ENCODE data around the gene SPATA12. TPM values are rescaled to one million over a fixed set of nuclear protein-coding genes. Genes with fewer than 3 reads are reported as not detected.

Gene SPATA12
- total RNA-seq, 4 donors from 2014 or later = not detected

DNA sequence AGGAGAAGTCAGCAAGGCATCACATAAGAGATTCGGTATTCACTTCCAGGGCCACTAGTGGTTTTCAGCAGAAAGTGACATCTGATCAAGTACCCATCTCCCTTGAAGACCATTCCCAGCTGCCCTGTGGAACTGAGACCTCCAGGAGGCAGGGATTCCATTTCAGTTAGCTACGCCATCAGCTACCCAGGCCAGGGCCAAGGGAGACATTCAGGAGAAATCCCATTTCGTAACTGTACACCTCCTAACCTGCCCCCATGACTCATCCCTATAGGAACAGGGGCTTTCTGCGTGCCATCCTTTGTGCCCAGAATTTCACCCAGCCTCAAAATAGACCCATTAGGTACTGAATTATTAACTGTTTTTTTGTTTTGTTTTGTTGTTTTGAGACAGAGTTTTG is 24.7 kb downstream of the SPATA12 start:
- TF ChIP-seq, protein P1, sequence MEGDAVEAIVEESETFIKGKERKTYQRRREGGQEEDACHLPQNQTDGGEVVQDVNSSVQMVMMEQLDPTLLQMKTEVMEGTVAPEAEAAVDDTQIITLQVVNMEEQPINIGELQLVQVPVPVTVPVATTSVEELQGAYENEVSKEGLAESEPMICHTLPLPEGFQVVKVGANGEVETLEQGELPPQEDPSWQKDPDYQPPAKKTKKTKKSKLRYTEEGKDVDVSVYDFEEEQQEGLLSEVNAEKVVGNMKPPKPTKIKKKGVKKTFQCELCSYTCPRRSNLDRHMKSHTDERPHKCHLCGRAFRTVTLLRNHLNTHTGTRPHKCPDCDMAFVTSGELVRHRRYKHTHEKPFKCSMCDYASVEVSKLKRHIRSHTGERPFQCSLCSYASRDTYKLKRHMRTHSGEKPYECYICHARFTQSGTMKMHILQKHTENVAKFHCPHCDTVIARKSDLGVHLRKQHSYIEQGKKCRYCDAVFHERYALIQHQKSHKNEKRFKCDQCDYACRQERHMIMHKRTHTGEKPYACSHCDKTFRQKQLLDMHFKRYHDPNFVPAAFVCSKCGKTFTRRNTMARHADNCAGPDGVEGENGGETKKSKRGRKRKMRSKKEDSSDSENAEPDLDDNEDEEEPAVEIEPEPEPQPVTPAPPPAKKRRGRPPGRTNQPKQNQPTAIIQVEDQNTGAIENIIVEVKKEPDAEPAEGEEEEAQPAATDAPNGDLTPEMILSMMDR (IDR thresholded peaks at IDR 0.05) = no peak
- no peak for TF ChIP-seq POLR2A (IDR thresholded peaks at IDR 0.05)
- intact Hi-C loops (cut with DNase I; ENCODE audit: low total_unique reads) = no loop called here
- DNase-seq (ENCODE audit: low spot score in 2 of 2) = no peak
- WGBS, 2 donors = 88 to 90% methylated on average over 4 of the region's 4 CpGs
- H3K4me3 ChIP-seq (ENCODE audit: low read depth, poor library complexity, severe bottlenecking) = no peak overlapping the region

DNA sequence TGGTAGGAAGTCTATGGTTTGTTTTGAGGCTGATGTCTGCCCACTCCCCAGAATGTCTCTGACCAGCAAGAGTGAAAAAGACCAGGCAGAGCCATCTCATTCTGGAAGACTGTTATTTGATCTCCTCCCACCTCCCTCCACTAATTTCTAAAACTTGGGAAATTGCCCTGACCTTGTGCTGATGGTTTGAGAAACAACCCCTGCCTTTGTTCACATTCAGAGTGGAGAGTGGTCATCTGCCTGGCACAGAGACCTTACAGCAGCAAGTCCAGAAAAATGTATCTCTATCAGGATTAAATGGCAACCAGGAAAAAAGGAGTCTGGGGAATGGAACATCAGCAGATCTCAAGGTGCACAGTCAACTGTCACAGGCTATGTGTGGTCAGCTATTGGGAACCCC is 25.7 kb downstream of the SPATA12 start:
- DNase-seq (ENCODE audit: low spot score in 2 of 2) = no peak
- no peak overlapping the region for H3K4me3 ChIP-seq (ENCODE audit: low read depth, poor library complexity, severe bottlenecking)
- intact Hi-C loops (cut with DNase I; ENCODE audit: low total_unique reads) = no loop called here
- TF ChIP-seq, protein P1 (IDR thresholded peaks at IDR 0.05) = no peak
- no peak for TF ChIP-seq POLR2A (IDR thresholded peaks at IDR 0.05)

DNA sequence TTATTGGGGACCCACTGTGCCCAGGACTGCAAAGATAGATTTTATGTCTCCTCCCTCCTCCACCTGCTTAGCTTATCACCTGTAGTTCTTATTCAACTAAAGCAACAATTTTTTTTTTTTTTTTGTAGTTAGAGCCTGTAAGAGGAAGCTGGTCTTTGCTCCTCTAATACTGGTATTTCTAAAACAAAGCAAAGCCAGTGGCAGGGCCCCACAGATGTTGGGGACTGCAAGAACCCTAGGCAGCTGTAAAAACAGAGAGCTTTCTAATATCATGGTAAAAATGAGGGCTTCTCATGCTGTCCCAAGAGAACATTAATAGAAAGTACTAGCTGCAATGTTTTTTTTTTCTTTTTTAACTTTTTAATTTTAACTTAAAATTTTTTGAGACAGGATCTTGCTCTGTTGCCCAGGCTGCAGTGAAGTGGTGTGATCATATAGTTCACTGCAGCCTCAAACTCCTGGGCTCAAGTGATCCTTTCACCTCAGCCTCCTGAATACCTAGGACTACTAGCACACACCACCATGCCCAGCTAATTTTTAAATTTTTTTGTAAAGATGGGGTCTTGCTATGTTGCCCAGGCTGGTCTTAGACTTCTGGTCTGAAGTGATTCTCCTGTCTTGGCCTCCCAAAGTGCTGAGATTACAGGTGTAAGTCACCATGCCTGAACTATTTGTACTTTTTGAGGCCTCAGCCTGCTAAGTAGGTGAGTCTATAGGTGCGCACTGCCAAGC is 27.1 kb downstream of the SPATA12 start:
- WGBS, 2 donors = 100% methylated on average over 1 of the region's 1 CpG
- TF ChIP-seq, protein P1 (IDR thresholded peaks at IDR 0.05) = no peak
- TF ChIP-seq POLR2A (IDR thresholded peaks at IDR 0.05) = no peak

DNA sequence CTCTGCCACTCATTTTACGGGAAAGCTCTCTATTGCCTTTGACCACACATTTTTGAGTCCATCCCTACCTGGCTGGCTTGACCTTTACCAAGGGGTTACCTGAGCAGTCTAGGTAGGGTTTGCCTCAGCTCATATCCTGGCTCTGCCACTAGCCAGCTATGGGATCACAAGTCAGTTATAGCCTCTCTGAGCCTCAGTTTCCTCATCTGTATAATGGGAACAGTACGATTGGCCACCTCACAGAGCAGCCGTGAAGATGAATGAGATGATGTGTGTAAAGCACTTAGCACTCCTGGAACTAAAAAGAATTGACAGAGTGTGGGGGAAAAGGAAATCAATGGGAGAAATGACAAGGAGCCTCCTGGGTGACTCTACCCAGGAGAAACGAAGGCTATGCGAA is 28.0 kb downstream of the SPATA12 start:
- WGBS, 2 donors = 94 to 95% methylated on average over 5 of the region's 5 CpGs

More for the DNA sequence above, 27.1 kb downstream of the SPATA12 start:
- no peak for DNase-seq (ENCODE audit: low spot score in 2 of 2)
- H3K4me3 ChIP-seq (ENCODE audit: low read depth, poor library complexity, severe bottlenecking) = no peak overlapping the region
- intact Hi-C loops (cut with DNase I; ENCODE audit: low total_unique reads) = no loop called here

DNA sequence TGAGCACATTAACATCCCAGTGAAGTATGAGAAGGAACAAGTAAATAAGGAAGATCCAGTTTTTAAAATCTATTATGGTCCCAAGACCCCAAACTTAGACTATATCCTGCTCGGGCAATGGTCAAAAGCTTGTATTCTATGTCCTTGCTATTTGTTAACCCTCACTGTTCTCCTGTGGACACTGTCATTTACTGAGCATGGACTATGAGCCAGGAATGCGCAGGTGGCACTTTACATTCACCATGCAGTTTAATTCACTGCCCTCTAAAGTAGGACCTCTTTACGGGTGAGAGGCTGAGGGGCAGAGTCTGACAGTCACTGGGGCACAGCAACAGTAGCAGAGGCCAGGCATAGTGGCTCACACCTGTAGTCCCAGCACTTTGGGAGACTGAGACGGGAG is 28.6 kb downstream of the SPATA12 start:
- no peak for DNase-seq (ENCODE audit: low spot score in 2 of 2)
- TF ChIP-seq, protein P1 (IDR thresholded peaks at IDR 0.05) = no peak
- no peak for TF ChIP-seq POLR2A (IDR thresholded peaks at IDR 0.05)
- intact Hi-C loops (cut with DNase I; ENCODE audit: low total_unique reads) = no loop called here
- H3K4me3 ChIP-seq (ENCODE audit: low read depth, poor library complexity, severe bottlenecking) = no peak overlapping the region
- 87 to 95% methylated on average over 4 of the region's 4 CpGs for WGBS, 2 donors

More for the DNA sequence above, 28.0 kb downstream of the SPATA12 start:
- TF ChIP-seq, protein P1 (IDR thresholded peaks at IDR 0.05) = no peak
- no peak for TF ChIP-seq POLR2A (IDR thresholded peaks at IDR 0.05)
- DNase-seq (ENCODE audit: low spot score in 2 of 2) = no peak
- intact Hi-C loops (cut with DNase I; ENCODE audit: low total_unique reads) = no loop called here
- no peak overlapping the region for H3K4me3 ChIP-seq (ENCODE audit: low read depth, poor library complexity, severe bottlenecking)
